GM12878 (cell line): Measurements from ENCODE around the gene SLC35G2.

Source experiments
- ATF3 ChIP-seq: IDR thresholded peaks from 2 replicates; pipeline ENCODE4 v1.6.1; 2011; ENCODE audit warnings: low read depth, mild to moderate bottlenecking, low read length, moderate library complexity, borderline replicate concordance; ENCODE audit errors: extremely low read depth
- ATF7 ChIP-seq: fragments of 450-650 bp; IDR thresholded peaks from 2 replicates; pipeline ENCODE4 v1.6.1; 2016; ENCODE audit warnings: low read depth, mild to moderate bottlenecking
- BHLHE40 ChIP-seq, 2 experiments: fragments of 450-650 bp in 1 of 2; IDR thresholded peaks; 2 replicates each; pipeline ENCODE4 v1.6.1; 2011 to 2017; ENCODE audit warnings: low read depth in 2 of 2, borderline replicate concordance in 1 of 2, improper control_type of control experiment in 1 of 2, low read length in 1 of 2, mild to moderate bottlenecking in 1 of 2
- CREB1 ChIP-seq: IDR thresholded peaks from 2 replicates; pipeline ENCODE4 v1.6.1; 2012; ENCODE audit warnings: low read depth, mild to moderate bottlenecking, inconsistent platforms
- NRF1 ChIP-seq: conservative IDR thresholded peaks from 2 replicates; pipeline ENCODE4 v1.6.1; 2011; ENCODE audit warnings: mild to moderate bottlenecking, low read depth, low read length, improper control_type of control experiment
- POLR2A ChIP-seq: IDR thresholded peaks from 2 replicates; pipeline ENCODE4 v1.6.1; 2011; ENCODE audit warnings: low read depth, mild to moderate bottlenecking, low read length
- RAD21 ChIP-seq: IDR thresholded peaks from 2 replicates; pipeline ENCODE4 v1.6.1; 2011; ENCODE audit warnings: mild to moderate bottlenecking, low read depth, low read length, moderate library complexity; ENCODE audit not compliant: insufficient read depth
- YY1 ChIP-seq: IDR thresholded peaks from 2 replicates; pipeline ENCODE4 v1.6.1; 2011; ENCODE audit warnings: low read depth, mild to moderate bottlenecking, low read length
- ZNF274 ChIP-seq: IDR thresholded peaks from one replicate; pipeline ENCODE4 v1.8.0; 2011; ENCODE audit not compliant: insufficient read length, insufficient read depth
- TF ChIP-seq, protein P1 (sequence below), 3 experiments: IDR thresholded peaks in 2 of 3; conservative IDR thresholded peaks in 1 of 3; 2 replicates each; pipeline ENCODE4 v1.5.1; 2011; ENCODE audit warnings: low read depth in 3 of 3, low read length in 3 of 3, mild to moderate bottlenecking in 3 of 3, control low read depth in 2 of 3, moderate library complexity in 2 of 3, inconsistent platforms in 1 of 3, mixed read lengths in 1 of 3; ENCODE audit not compliant: control insufficient read depth in 2 of 3, insufficient read depth in 1 of 3; ENCODE audit errors: extremely low read depth in 1 of 3

- TF ChIP-seq RAD21 (no peak), YY1 (no peak), POLR2A (no peak), NRF1 (no peak), CREB1 (no peak), ATF3 (no peak), ATF7 (no peak), BHLHE40 (IDR thresholded peaks at IDR 0.05; ENCODE audit: borderline replicate concordance in 1 of 2, low read depth in 2 of 2, low read length in 1 of 2) (no peak), ZNF274 (no peak)
- TF ChIP-seq, protein P1, sequence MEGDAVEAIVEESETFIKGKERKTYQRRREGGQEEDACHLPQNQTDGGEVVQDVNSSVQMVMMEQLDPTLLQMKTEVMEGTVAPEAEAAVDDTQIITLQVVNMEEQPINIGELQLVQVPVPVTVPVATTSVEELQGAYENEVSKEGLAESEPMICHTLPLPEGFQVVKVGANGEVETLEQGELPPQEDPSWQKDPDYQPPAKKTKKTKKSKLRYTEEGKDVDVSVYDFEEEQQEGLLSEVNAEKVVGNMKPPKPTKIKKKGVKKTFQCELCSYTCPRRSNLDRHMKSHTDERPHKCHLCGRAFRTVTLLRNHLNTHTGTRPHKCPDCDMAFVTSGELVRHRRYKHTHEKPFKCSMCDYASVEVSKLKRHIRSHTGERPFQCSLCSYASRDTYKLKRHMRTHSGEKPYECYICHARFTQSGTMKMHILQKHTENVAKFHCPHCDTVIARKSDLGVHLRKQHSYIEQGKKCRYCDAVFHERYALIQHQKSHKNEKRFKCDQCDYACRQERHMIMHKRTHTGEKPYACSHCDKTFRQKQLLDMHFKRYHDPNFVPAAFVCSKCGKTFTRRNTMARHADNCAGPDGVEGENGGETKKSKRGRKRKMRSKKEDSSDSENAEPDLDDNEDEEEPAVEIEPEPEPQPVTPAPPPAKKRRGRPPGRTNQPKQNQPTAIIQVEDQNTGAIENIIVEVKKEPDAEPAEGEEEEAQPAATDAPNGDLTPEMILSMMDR (IDR thresholded peaks at IDR 0.05 in 2 of 3, conservative IDR thresholded peaks at IDR 0.05 in 1 of 3; ENCODE audit: control insufficient read depth in 2 of 3, extremely low read depth in 1 of 3, insufficient read depth in 1 of 3, low read depth in 3 of 3, low read length in 3 of 3): no peak
These were observed 46.2 kb upstream of the SLC35G2 start for GRCh38 chr3:136772709-136773108.
